Mesenchymal stem cell (in vitro differentiated cells and primary cell): ENCODE measurements around the gene FAM110D.

ENCODE experiments used
- DNase-seq: peaks from one replicate; pipeline ENCODE4 v3.0.0-alpha.2; 2013
- H2AFZ ChIP-seq: one replicate; pipeline ENCODE4 v1.6.1; 2013; ENCODE audit warnings: low read depth, mild to moderate bottlenecking, control low read depth, inconsistent platforms, low read length, moderate library complexity
- H2AK5ac ChIP-seq: 2 replicates; pipeline ENCODE4 v1.6.1; 2013; ENCODE audit warnings: low read length, moderate library complexity, mild to moderate bottlenecking, inconsistent platforms; ENCODE audit not compliant: severe bottlenecking
- H2BK120ac ChIP-seq: one replicate; pipeline ENCODE4 v1.6.1; 2013; ENCODE audit warnings: low read depth, mild to moderate bottlenecking, inconsistent platforms, low read length, moderate library complexity
- H2BK12ac ChIP-seq, 2 experiments: one replicate each; pipeline ENCODE4 v1.6.1; 2013; ENCODE audit warnings: inconsistent platforms in 2 of 2, low read length in 2 of 2, mild to moderate bottlenecking in 2 of 2, moderate library complexity in 2 of 2, control low read depth in 1 of 2
- H2BK15ac ChIP-seq: one replicate; pipeline ENCODE4 v1.6.1; 2013; ENCODE audit warnings: mild to moderate bottlenecking, low read depth, inconsistent platforms; ENCODE audit not compliant: poor library complexity, severe bottlenecking
- H2BK5ac ChIP-seq: 2 replicates; pipeline ENCODE4 v1.6.1; 2013; ENCODE audit warnings: low read depth, mild to moderate bottlenecking, low read length, control low read depth, inconsistent platforms; ENCODE audit not compliant: poor library complexity, severe bottlenecking
- H3K14ac ChIP-seq, 2 experiments: one replicate each; pipeline ENCODE4 v1.6.1; 2013; ENCODE audit warnings: inconsistent platforms in 2 of 2, low read length in 2 of 2, control low read depth in 1 of 2, mild to moderate bottlenecking in 1 of 2, moderate library complexity in 1 of 2
- H3K18ac ChIP-seq, 2 experiments: one replicate each; pipeline ENCODE4 v1.6.1; 2013; ENCODE audit warnings: inconsistent platforms in 2 of 2, low read length in 2 of 2, control low read depth in 1 of 2, low read depth in 1 of 2, mild to moderate bottlenecking in 1 of 2
- H3K23ac ChIP-seq, 2 experiments: one replicate each; pipeline ENCODE4 v1.6.1; 2013; ENCODE audit warnings: inconsistent platforms in 2 of 2, low read length in 2 of 2, mild to moderate bottlenecking in 2 of 2, moderate library complexity in 2 of 2, control low read depth in 1 of 2
- H3K27ac ChIP-seq: 2 replicates; pipeline ENCODE4 v1.5.1; 2013; ENCODE audit warnings: mild to moderate bottlenecking, moderate library complexity, low read length, control low read depth, inconsistent platforms; ENCODE audit not compliant: poor library complexity, severe bottlenecking
- H3K27me3 ChIP-seq, 2 experiments: 2 replicates each; pipeline versions ENCODE4 v1.6.1 to v1.7.0; 2013; ENCODE audit warnings: low read length in 2 of 2, mild to moderate bottlenecking in 2 of 2, moderate library complexity in 2 of 2, control low read depth in 1 of 2, inconsistent platforms in 1 of 2; ENCODE audit not compliant: control insufficient read depth in 1 of 2, insufficient read depth in 1 of 2
- H3K36me3 ChIP-seq, 2 experiments: 2 replicates each; pipeline versions ENCODE4 v1.6.1 to v1.7.0; 2013; ENCODE audit warnings: low read length in 2 of 2, control low read depth in 1 of 2, inconsistent platforms in 1 of 2, low read depth in 1 of 2, mild to moderate bottlenecking in 1 of 2; ENCODE audit not compliant: insufficient read depth in 2 of 2, control insufficient read depth in 1 of 2
- H3K4ac ChIP-seq, 2 experiments: one replicate each; pipeline ENCODE4 v1.6.1; 2013; ENCODE audit warnings: inconsistent platforms in 2 of 2, low read length in 2 of 2, mild to moderate bottlenecking in 2 of 2, moderate library complexity in 2 of 2, control low read depth in 1 of 2, low read depth in 1 of 2
- H3K4me1 ChIP-seq: 2 replicates; pipeline ENCODE4 v1.6.1; 2013; ENCODE audit warnings: low read depth, low read length, control low read depth; ENCODE audit not compliant: control insufficient read depth, insufficient read depth
- H3K4me2 ChIP-seq: 2 replicates; pipeline ENCODE4 v1.6.1; 2013; ENCODE audit warnings: low read length, mild to moderate bottlenecking, inconsistent platforms; ENCODE audit not compliant: poor library complexity, severe bottlenecking
- H3K4me3 ChIP-seq, 2 experiments: 2 replicates each; pipeline versions ENCODE4 v1.5.1 to v1.7.0; 2013; ENCODE audit warnings: low read length in 2 of 2, mild to moderate bottlenecking in 2 of 2, control low read depth in 1 of 2, low read depth in 1 of 2; ENCODE audit not compliant: insufficient read depth in 1 of 2
- H3K79me1 ChIP-seq: replicated peaks from 2 replicates; pipeline ENCODE4 v1.6.1; 2013; ENCODE audit warnings: mild to moderate bottlenecking, control low read depth, low read length, inconsistent platforms; ENCODE audit not compliant: poor library complexity, severe bottlenecking
- H3K9ac ChIP-seq: 2 replicates; pipeline ENCODE4 v1.7.0; 2013; ENCODE audit warnings: mild to moderate bottlenecking, low read length, moderate library complexity
- H3K9me3 ChIP-seq: 2 replicates; pipeline ENCODE4 v1.7.0; 2013; ENCODE audit warnings: mild to moderate bottlenecking, low read length; ENCODE audit not compliant: control insufficient read depth
- H4K8ac ChIP-seq: one replicate; pipeline ENCODE4 v1.6.1; 2013; ENCODE audit warnings: inconsistent platforms, mild to moderate bottlenecking, low read length, moderate library complexity
- H4K91ac ChIP-seq: one replicate; pipeline ENCODE4 v1.6.1; 2013; ENCODE audit warnings: mild to moderate bottlenecking, low read length, inconsistent platforms
- WGBS: methylation state at CpG from one replicate; pipeline ENCODE4 v1.1.7; 2013; ENCODE audit warnings: mixed read lengths; 5-methylcytosine and 5-hydroxymethylcytosine counted together

Gene FAM110D

GRCh38 chr1:26197301-26197700 is 38.4 kb downstream of the FAM110D start:
- 94% methylated on average over 2 of the region's 3 CpGs for WGBS
- Histone ChIP-seq H3K4me1 (peaks cover 4% of the 10 kb centered on the region), H4K91ac (no peak overlapping the region), H4K8ac (no peak overlapping the region), H3K4ac (no peak overlapping the region), H3K4me3 (no peak overlapping the region), H3K27me3 (peaks cover 44 to 63% of the 10 kb centered on the region in 2 experiments), H3K14ac (no peak overlapping the region), H2AFZ (no peak overlapping the region), H2BK15ac (no peak overlapping the region), H3K36me3 (no peaks in the 10 kb centered on the region), H3K18ac (no peak overlapping the region), H3K9ac (no peak overlapping the region), H3K9me3 (no peaks in the 10 kb centered on the region), H2AK5ac (no peak overlapping the region), H3K79me1 (no peaks in the 10 kb centered on the region), H2BK12ac (no peak overlapping the region), H3K4me2 (no peak overlapping the region), H3K27ac (no peak overlapping the region), H2BK5ac (no peak overlapping the region), H2BK120ac (no peak overlapping the region), H3K23ac (no peak overlapping the region)
- DNase-seq = no peak

GRCh38 chr1:26197813-26198212 is 38.9 kb downstream of the FAM110D start:
- Histone ChIP-seq H2BK120ac (no peak overlapping the region), H2AFZ (no peak overlapping the region), H3K27ac (no peak overlapping the region), H3K4me2 (no peak overlapping the region), H3K9ac (no peak overlapping the region), H2BK12ac (no peak overlapping the region), H4K8ac (no peak overlapping the region), H3K79me1 (no peaks in the 10 kb centered on the region), H3K23ac (no peak overlapping the region), H3K9me3 (no peaks in the 10 kb centered on the region), H2AK5ac (no peak overlapping the region), H2BK5ac (no peak overlapping the region), H3K4me1 (peaks cover 4% of the 10 kb centered on the region), H4K91ac (no peak overlapping the region), H2BK15ac (no peak overlapping the region), H3K27me3 (peaks cover 49 to 68% of the 10 kb centered on the region in 2 experiments), H3K36me3 (no peaks in the 10 kb centered on the region), H3K4me3 (no peak overlapping the region), H3K4ac (no peak overlapping the region), H3K18ac (no peak overlapping the region), H3K14ac (no peak overlapping the region)
- 93% methylated on average over 10 of the region's 11 CpGs for WGBS
- DNase-seq = no peak

- H3K4me2 ChIP-seq = no peak overlapping the region
- H3K14ac ChIP-seq = no peak overlapping the region
- H2BK15ac ChIP-seq = no peak overlapping the region
- no peak overlapping the region for H2BK5ac ChIP-seq
- H3K27me3 ChIP-seq = peaks cover 54 to 74% of the 10 kb centered on the region in 2 experiments
- no peak overlapping the region for H3K4me3 ChIP-seq
- WGBS = 92% methylated on average over 5 of the region's 5 CpGs
- H3K9ac ChIP-seq = no peak overlapping the region
- H3K4ac ChIP-seq = no peak overlapping the region
- no peak overlapping the region for H2BK120ac ChIP-seq
- H3K36me3 ChIP-seq = no peaks in the 10 kb centered on the region
- H2AK5ac ChIP-seq = no peak overlapping the region
- no peak overlapping the region for H3K23ac ChIP-seq
- no peak overlapping the region for H3K27ac ChIP-seq
- H2AFZ ChIP-seq = no peak overlapping the region
- no peaks in the 10 kb centered on the region for H3K9me3 ChIP-seq
- H3K79me1 ChIP-seq = no peaks in the 10 kb centered on the region
- no peak for DNase-seq
- peaks cover 4% of the 10 kb centered on the region for H3K4me1 ChIP-seq
- no peak overlapping the region for H4K8ac ChIP-seq
- no peak overlapping the region for H4K91ac ChIP-seq
- H3K18ac ChIP-seq = no peak overlapping the region
- H2BK12ac ChIP-seq = no peak overlapping the region
These were observed 41.5 kb downstream of the FAM110D start for GRCh38 chr1:26200413-26200812.

GRCh38 chr1:26203642-26204318 is 44.9 kb downstream of the FAM110D start:
- Histone ChIP-seq H3K4me1 (peaks cover 4% of the 10 kb centered on the region), H3K23ac (no peak overlapping the region), H3K36me3 (no peaks in the 10 kb centered on the region), H3K14ac (no peak overlapping the region), H2BK12ac (no peak overlapping the region), H3K9ac (no peak overlapping the region), H2BK120ac (no peak overlapping the region), H3K4me2 (no peak overlapping the region), H3K27ac (no peak overlapping the region), H2BK15ac (no peak overlapping the region), H3K27me3 (peaks cover 48 to 58% of the 10 kb centered on the region in 2 experiments), H2AFZ (no peak overlapping the region), H3K9me3 (no peaks in the 10 kb centered on the region), H3K18ac (no peak overlapping the region), H3K79me1 (no peaks in the 10 kb centered on the region), H2BK5ac (no peak overlapping the region), H3K4ac (no peak overlapping the region), H4K91ac (no peak overlapping the region), H2AK5ac (no peak overlapping the region), H4K8ac (no peak overlapping the region), H3K4me3 (no peak overlapping the region)
- WGBS = 83% methylated on average over 3 of the region's 9 CpGs
- no peak for DNase-seq
